H1 (cell line): ENCODE measurements around the gene THEM5. TPM values are rescaled to one million over a fixed set of nuclear protein-coding genes. Genes with fewer than 3 reads are reported as not detected.
A peak's percentile ranks its signal among the peaks of the same experiment; 100 is the strongest.

Experiments used
- CTCF ChIA-PET: fragments of 300-600 bp; sonication (Branson Sonifier 250); formaldehyde crosslinking; loops from one replicate; lab custom pipeline; 2021; ENCODE audit not compliant: partially characterized antibody; lab: Charles Lee
- POLR2A ChIA-PET: fragments of 300-600 bp; sonication (Branson Sonifier 250); formaldehyde crosslinking; loops from one replicate; lab custom pipeline; 2021; ENCODE audit warnings: inconsistent platforms; ENCODE audit not compliant: partially characterized antibody; lab: Charles Lee
- DNase-seq, 2 experiments: peaks; one replicate each; pipeline versions ENCODE4 v3.0.0 to v3.0.0-alpha.2; 2010 to 2022; ENCODE audit warnings: low spot score in 2 of 2, low read depth in 1 of 2, mixed read lengths in 1 of 2
- FAIRE-seq: peaks from 2 replicates; lab custom pipeline; 2011; peaks lifted over from hg19 to GRCh38; lab: Jason Lieb, UNC
- H2AFZ ChIP-seq: 2 replicates; pipeline ENCODE4 v1.8.1; 2012; ENCODE audit warnings: low read length, inconsistent platforms
- H2AK5ac ChIP-seq: 2 replicates; pipeline ENCODE4 v1.6.1; 2013; ENCODE audit warnings: low read depth, low read length
- H2BK120ac ChIP-seq: replicated peaks from 2 replicates; pipeline ENCODE3; 2013; ENCODE audit warnings: low read depth, low read length, inconsistent platforms
- H2BK12ac ChIP-seq: 2 replicates; pipeline ENCODE4 v1.6.1; 2013; ENCODE audit warnings: low read depth, low read length
- H2BK15ac ChIP-seq: 2 replicates; pipeline ENCODE4 v1.6.1; 2013; ENCODE audit warnings: low read length
- H2BK20ac ChIP-seq: 2 replicates; pipeline ENCODE4 v1.6.1; 2013; ENCODE audit warnings: low read length
- H2BK5ac ChIP-seq: 2 replicates; pipeline ENCODE4 v1.6.1; 2013; ENCODE audit warnings: low read depth, low read length
- H3K14ac ChIP-seq: 2 replicates; pipeline ENCODE4 v1.6.1; 2013; ENCODE audit warnings: inconsistent platforms; ENCODE audit not compliant: insufficient read length
- H3K18ac ChIP-seq: 2 replicates; pipeline ENCODE4 v1.6.1; 2013; ENCODE audit warnings: low read length; ENCODE audit errors: extremely low read depth
- H3K23ac ChIP-seq: 2 replicates; pipeline ENCODE4 v1.6.1; 2013; ENCODE audit warnings: inconsistent platforms; ENCODE audit not compliant: insufficient read length
- H3K23me2 ChIP-seq: 2 replicates; pipeline ENCODE4 v1.6.1; 2013; ENCODE audit warnings: low read depth, low read length
- H3K27ac ChIP-seq: 2 replicates; pipeline ENCODE4 v1.6.1; 2011; ENCODE audit warnings: low read depth, low read length, inconsistent platforms
- H3K27me3 ChIP-seq, 4 experiments: replicated peaks in 1 of 4; 1 replicate in 1 of 4; 2 replicates in 3 of 4; pipeline versions ENCODE4 v1.6.1 to v1.8.1; 2011 to 2013; ENCODE audit warnings: low read length in 3 of 4, mild to moderate bottlenecking in 3 of 4, inconsistent platforms in 2 of 4, mixed read lengths in 2 of 4, moderate library complexity in 1 of 4; ENCODE audit not compliant: control insufficient read depth in 3 of 4, insufficient read depth in 3 of 4; ENCODE audit errors: extremely low read depth in 1 of 4
- H3K36me3 ChIP-seq, 4 experiments: 2 replicates each; pipeline versions ENCODE4 v1.6.1 to v1.8.1; 2011 to 2013; ENCODE audit warnings: mild to moderate bottlenecking in 4 of 4, low read length in 3 of 4, moderate library complexity in 2 of 4, control low read depth in 1 of 4, inconsistent platforms in 1 of 4; ENCODE audit not compliant: insufficient read depth in 4 of 4, control insufficient read depth in 2 of 4
- H3K4ac ChIP-seq: replicated peaks from 2 replicates; pipeline ENCODE3; 2013; ENCODE audit warnings: low read length, low read depth, mixed read lengths, inconsistent platforms; ENCODE audit not compliant: insufficient read length
- H3K4me1 ChIP-seq, 4 experiments: replicated peaks in 1 of 4; 1 replicate in 1 of 4; 2 replicates in 3 of 4; pipeline versions ENCODE4 v1.6.1 to v1.8.1; 2011 to 2013; ENCODE audit warnings: low read length in 3 of 4, inconsistent platforms in 2 of 4, mixed read lengths in 1 of 4; ENCODE audit not compliant: insufficient read depth in 4 of 4, control insufficient read depth in 3 of 4
- H3K4me2 ChIP-seq, 2 experiments: 2 replicates each; pipeline versions ENCODE4 v1.6.1 to v1.8.1; 2011 to 2013; ENCODE audit warnings: low read depth in 2 of 2, low read length in 2 of 2, control low read depth in 1 of 2, inconsistent platforms in 1 of 2, mild to moderate bottlenecking in 1 of 2; ENCODE audit not compliant: insufficient read depth in 1 of 2
- H3K4me3 ChIP-seq, 4 experiments: fragments of 200-600, 300-600 bp in 1 of 4; sonication (generic), shearing (Covaris generic), sonication (Bioruptor Twin) in 1 of 4; 2 replicates each; pipeline versions ENCODE4 v1.5.1 to v1.8.1; 2011 to 2016; ENCODE audit warnings: low read length in 4 of 4, low read depth in 3 of 4, control low read depth in 2 of 4, inconsistent platforms in 2 of 4, mild to moderate bottlenecking in 2 of 4, mixed read lengths in 1 of 4, moderate library complexity in 1 of 4; ENCODE audit not compliant: insufficient read depth in 2 of 4; ENCODE audit errors: extremely low read depth in 1 of 4
- H3K56ac ChIP-seq: replicated peaks from 2 replicates; pipeline ENCODE3; 2013; ENCODE audit warnings: low read depth, mild to moderate bottlenecking, mixed read lengths, low read length, inconsistent platforms; ENCODE audit not compliant: insufficient read length
- H3K79me1 ChIP-seq: 2 replicates; pipeline ENCODE4 v1.6.1; 2013; ENCODE audit warnings: low read depth, low read length, control low read depth
- H3K79me2 ChIP-seq, 2 experiments: 2 replicates each; pipeline versions ENCODE4 v1.6.1 to v1.8.1; 2012 to 2013; ENCODE audit warnings: low read length in 2 of 2, mild to moderate bottlenecking in 2 of 2, inconsistent platforms in 1 of 2; ENCODE audit not compliant: insufficient read depth in 2 of 2, control insufficient read depth in 1 of 2
- H3K9ac ChIP-seq, 4 experiments: replicated peaks in 1 of 4; 1 replicate in 1 of 4; 2 replicates in 3 of 4; pipeline versions ENCODE4 v1.6.1 to v1.8.1; 2011 to 2013; ENCODE audit warnings: low read depth in 3 of 4, low read length in 3 of 4, control low read depth in 2 of 4, mild to moderate bottlenecking in 2 of 4, moderate library complexity in 2 of 4, inconsistent platforms in 1 of 4; ENCODE audit errors: extremely low read depth in 1 of 4
- H3K9me3 ChIP-seq, 2 experiments: 2 replicates each; pipeline versions ENCODE4 v1.6.1 to v1.8.1; 2012 to 2013; ENCODE audit warnings: mild to moderate bottlenecking in 2 of 2, moderate library complexity in 2 of 2, control low read depth in 1 of 2, inconsistent platforms in 1 of 2, low read depth in 1 of 2, low read length in 1 of 2, mixed read lengths in 1 of 2; ENCODE audit not compliant: insufficient read depth in 2 of 2
- H4K20me1 ChIP-seq, 2 experiments: replicated peaks in 1 of 2; 2 replicates each; pipeline versions ENCODE3 to v1.8.1; 2011 to 2013; ENCODE audit warnings: inconsistent platforms in 2 of 2, low read length in 2 of 2, mild to moderate bottlenecking in 1 of 2; ENCODE audit not compliant: insufficient read depth in 2 of 2, control insufficient read depth in 1 of 2
- H4K5ac ChIP-seq: 2 replicates; pipeline ENCODE4 v1.6.1; 2013; ENCODE audit warnings: low read length, low read depth, mixed read lengths, inconsistent platforms; ENCODE audit not compliant: insufficient read length
- H4K8ac ChIP-seq: 2 replicates; pipeline ENCODE4 v1.8.0; 2013; ENCODE audit warnings: mild to moderate bottlenecking, moderate library complexity, low read length, inconsistent platforms; ENCODE audit not compliant: insufficient read depth; ENCODE audit errors: extremely low read depth
- H4K91ac ChIP-seq: replicated peaks from 2 replicates; pipeline ENCODE3; 2013; ENCODE audit warnings: low read length, mixed read lengths, inconsistent platforms; ENCODE audit not compliant: insufficient read length
- CBX5 ChIP-seq: fragments of 300-800, 300-1000 bp; sonication (generic); IDR thresholded peaks from 2 replicates; pipeline ENCODE4 v1.7.1; 2016; ENCODE audit warnings: antibody characterized with exemption, low read length, low read depth
- CHD2 ChIP-seq: IDR thresholded peaks from 2 replicates; pipeline ENCODE4 v1.6.1; 2012; ENCODE audit warnings: low read length, improper control_type of control experiment
- GABPA ChIP-seq: IDR thresholded peaks from 2 replicates; pipeline ENCODE4 v1.6.1; 2011; ENCODE audit warnings: mild to moderate bottlenecking, low read length, moderate library complexity, borderline replicate concordance; ENCODE audit not compliant: insufficient read depth
- SP2 ChIP-seq: IDR thresholded peaks from 2 replicates; pipeline ENCODE4 v1.6.1; 2012; ENCODE audit warnings: mild to moderate bottlenecking, low read length, inconsistent platforms
- ZNF274 ChIP-seq: IDR thresholded peaks from 2 replicates; pipeline ENCODE4 v1.7.0; 2012; ENCODE audit warnings: low read length, borderline replicate concordance; ENCODE audit errors: extremely low read depth
- WGBS, 2 experiments: shearing (Covaris generic) in 1 of 2; methylation state at CpG; one replicate each; pipeline versions ENCODE4 v1.1.6 to v1.1.7; 2013 to 2015; ENCODE audit warnings: low lambda C conversion rate in 2 of 2, mixed read lengths in 2 of 2, inconsistent platforms in 1 of 2, low coverage in 1 of 2, missing lambda C conversion rate in 1 of 2; ENCODE audit not compliant: insufficient replicate concordance in 2 of 2, insufficient coverage in 1 of 2, insufficient read length in 1 of 2; ENCODE audit errors: extremely low coverage in 1 of 2, missing lambda C conversion rate in 1 of 2; 5-methylcytosine and 5-hydroxymethylcytosine counted together
- polyA plus RNA-seq, 7 experiments: library from polyadenylated mRNA; depleted of rRNA in 3 of 7; stranded (reverse) in 5 of 7; unstranded in 2 of 7; fragments of >200 nt in 5 of 7; fragments of 200-250 nt in 2 of 7; gene quantifications; 1 replicate in 5 of 7; 2 replicates in 1 of 7; 4 replicates in 1 of 7; pipeline versions ENCODE4 v1.2.1 to v1.2.3, GENCODE V29; 2011 to 2013; ENCODE audit warnings: missing spikeins in 2 of 7, mixed read lengths in 2 of 7
- total RNA-seq: library from RNA; stranded (reverse); fragmentation: NEBNext Ultra II Directional; extraction: Animal tissue kit (Norgen Biotek cat#: 25700); gene quantifications from 2 replicates; pipeline ENCODE4 v1.2.1, GENCODE V29; 2021
- TF ChIP-seq, protein P1 (sequence below): IDR thresholded peaks from 2 replicates; pipeline ENCODE4 v1.6.1; 2012; ENCODE audit warnings: inconsistent platforms

The THEM5 gene
- total and polyA plus RNA-seq, 2 of the 8 experiments (the other 6 are each of a cell fraction or from before 2014, with no cell fraction given): not detected

DNA sequence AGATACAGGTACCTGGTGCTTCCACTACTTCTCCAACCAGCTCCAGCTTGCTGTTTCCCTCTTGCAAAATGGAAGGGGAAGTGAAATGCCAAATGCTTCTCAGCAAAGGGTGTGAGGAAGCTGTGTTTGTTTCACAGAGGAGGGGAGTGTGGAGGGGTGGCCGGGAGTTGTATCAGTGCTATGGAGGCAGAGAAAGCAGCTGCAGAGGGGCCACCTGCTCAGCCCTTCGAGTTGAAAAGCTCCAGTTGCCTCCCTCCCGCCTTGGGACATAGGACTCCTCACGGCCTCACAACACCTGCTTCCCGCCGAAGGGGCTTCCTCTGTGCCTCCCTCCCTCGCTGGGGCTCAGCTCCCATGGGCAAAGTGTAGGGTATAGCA lies 36.2 kb downstream of the THEM5 start:
- 0 out of 2 replicates have a peak overlapping the region, but pooled peaks have one; percentile 9 for H4K8ac ChIP-seq
- no peak for TF ChIP-seq SP2
- TF ChIP-seq CBX5: no peak
- TF ChIP-seq CHD2: no peak
- TF ChIP-seq ZNF274: no peak
- TF ChIP-seq GABPA: no peak
- TF ChIP-seq, protein P1, sequence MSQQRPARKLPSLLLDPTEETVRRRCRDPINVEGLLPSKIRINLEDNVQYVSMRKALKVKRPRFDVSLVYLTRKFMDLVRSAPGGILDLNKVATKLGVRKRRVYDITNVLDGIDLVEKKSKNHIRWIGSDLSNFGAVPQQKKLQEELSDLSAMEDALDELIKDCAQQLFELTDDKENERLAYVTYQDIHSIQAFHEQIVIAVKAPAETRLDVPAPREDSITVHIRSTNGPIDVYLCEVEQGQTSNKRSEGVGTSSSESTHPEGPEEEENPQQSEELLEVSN: peak; percentile 63
- H2AK5ac ChIP-seq: no peak overlapping the region
- POLR2A ChIA-PET: interaction anchor here (1.1 to 1.4 kb wide), 2 partner anchors 54 to 83 kb away, joined by 3 read pairs; partner anchors contain the start of gene MRPL9
- H3K18ac ChIP-seq: no peak overlapping the region
- no peak overlapping the region for H2BK12ac ChIP-seq
- H2BK5ac ChIP-seq: no peak overlapping the region
- H3K4me1 ChIP-seq: peaks cover 0 to 4% (median under 1%) of the 10 kb centered on the region in 4 experiments; a peak in 2 of 7 replicates
- no peaks in the 10 kb centered on the region for H3K9me3 ChIP-seq
- H3K23me2 ChIP-seq: no peaks in the 10 kb centered on the region; the same call in 1 of the 2 replicates
- no peak overlapping the region for H2AFZ ChIP-seq
- no peak overlapping the region for H2BK120ac ChIP-seq
- H4K91ac ChIP-seq: no peak overlapping the region
- H4K20me1 ChIP-seq: no peaks in the 10 kb centered on the region
- no peaks in the 10 kb centered on the region for H3K36me3 ChIP-seq
- no peak overlapping the region for H2BK15ac ChIP-seq
- no peaks in the 10 kb centered on the region for H3K79me1 ChIP-seq
- no peak overlapping the region for H3K14ac ChIP-seq
- H3K79me2 ChIP-seq: no peaks in the 10 kb centered on the region
- FAIRE-seq: no peak
- H3K27me3 ChIP-seq: no peaks in the 10 kb centered on the region
- DNase-seq: no peak
- no peak overlapping the region for H3K4me3 ChIP-seq
- CTCF ChIA-PET: interaction anchor here (1.0 to 1.2 kb wide), 4 partner anchors 8 to 79 kb away, joined by 3 to 4 read pairs (median 4); no protein-coding TSS in a partner anchor
- no peak overlapping the region for H3K4ac ChIP-seq
- 87% methylated on average over 7 of the region's 7 CpGs; no CpG with 5 or more reads in 1 of the 2 experiments for WGBS, 2 experiments
- H3K56ac ChIP-seq: no peak overlapping the region
- H3K27ac ChIP-seq: no peak overlapping the region
- H3K9ac ChIP-seq: no peak overlapping the region; a peak in 1 of 7 replicates
- no peak overlapping the region for H3K4me2 ChIP-seq
- H2BK20ac ChIP-seq: no peak overlapping the region
- H4K5ac ChIP-seq: no peak overlapping the region
- H3K23ac ChIP-seq: no peak overlapping the region
